Smooth muscle cell of the brain vasculature (primary cell): ENCODE results near the gene NPAS2.

Experiments
- DNase-seq: peaks from one replicate; pipeline ENCODE4 v3.0.0-alpha.2; 2012; ENCODE audit warnings: low read depth, low spot score

NPAS2 gene

DNA sequence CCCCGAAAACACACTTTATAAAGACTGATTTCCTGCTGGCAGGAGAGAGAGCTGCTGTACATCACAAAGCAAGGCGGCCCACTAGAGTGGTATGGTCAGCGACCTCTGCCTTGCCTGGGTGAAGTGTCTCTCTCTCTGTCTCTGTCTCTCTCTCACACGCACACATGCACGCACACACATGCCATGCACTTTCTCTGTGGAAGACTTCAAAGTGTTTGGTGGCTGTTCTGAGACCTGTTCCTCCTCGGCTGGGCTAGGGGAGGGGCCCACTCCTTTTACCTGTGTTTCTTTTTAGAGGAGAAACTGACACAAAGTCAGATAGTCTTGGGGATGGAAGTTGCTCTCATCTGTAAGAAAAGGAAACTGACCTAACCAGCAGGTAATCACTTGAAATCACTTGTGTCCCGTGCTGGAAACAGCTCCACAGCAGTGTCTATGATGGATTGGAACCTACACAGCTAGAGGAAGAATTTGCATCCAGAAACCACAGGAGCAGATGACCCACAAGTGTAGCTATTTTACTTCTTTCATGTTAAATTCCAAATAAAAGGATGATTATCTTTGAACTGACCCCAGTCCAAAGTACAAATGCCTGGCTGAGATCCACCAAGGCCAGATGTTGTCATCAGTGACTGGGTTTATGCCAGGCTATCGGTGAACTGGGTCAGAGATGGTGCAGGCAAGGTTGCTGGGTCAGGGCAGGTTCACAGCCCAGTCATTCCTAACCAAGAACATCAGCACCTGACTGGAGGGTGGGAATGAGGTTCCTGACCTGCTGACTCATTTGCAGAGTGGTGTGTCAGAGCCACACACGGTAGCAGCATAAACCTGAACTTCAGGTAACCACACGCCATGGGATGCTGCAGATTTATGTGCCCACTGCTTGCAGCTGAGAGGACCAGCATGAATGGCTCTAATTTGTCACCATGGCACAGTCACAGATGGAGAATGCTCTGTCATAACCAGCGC is 63.0 kb downstream of the NPAS2 start:
- no peak for DNase-seq

DNA sequence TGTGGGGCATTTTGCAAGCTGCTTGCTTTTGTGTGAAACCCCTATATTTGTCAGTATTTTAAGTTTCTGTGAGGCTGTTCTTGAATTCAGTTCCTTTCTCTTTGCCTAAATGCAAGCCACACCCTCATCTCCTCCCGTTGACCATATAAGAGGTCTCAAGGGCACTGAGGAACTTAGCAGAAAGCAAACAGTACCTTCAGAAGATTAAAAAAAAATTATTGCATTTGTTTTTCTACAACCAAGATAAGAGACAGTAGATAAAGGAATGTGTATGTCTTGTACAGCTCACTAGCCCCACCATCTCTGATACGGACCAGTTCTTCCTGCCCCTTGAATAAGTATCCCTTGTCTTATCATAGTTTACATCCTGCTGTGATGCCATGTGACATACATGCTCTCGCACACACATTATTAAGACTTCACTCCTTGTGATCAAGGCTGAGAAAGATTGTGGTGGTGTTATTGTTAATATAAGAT is 64.2 kb downstream of the NPAS2 start:
- DNase-seq: no peak

DNA sequence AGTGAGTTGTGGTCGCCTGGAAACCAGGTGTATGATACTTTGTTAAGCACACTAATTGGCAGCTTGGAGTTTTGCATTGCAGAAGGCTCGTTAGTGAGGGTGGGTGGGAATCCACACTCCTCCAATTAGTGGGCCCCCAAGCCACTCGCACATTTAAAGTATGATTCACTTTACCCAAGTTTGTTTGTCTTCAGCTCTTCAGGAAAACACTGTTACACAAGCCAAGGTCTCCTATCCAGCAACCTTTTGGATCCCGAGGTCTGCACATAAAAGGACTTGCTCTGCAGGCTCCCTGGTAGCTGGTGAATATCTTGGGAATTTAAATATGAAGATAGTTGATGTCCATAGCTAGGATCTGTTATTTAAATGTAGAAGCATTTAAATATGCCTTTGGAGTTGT is 66.1 kb downstream of the NPAS2 start:
- no peak for DNase-seq

DNA sequence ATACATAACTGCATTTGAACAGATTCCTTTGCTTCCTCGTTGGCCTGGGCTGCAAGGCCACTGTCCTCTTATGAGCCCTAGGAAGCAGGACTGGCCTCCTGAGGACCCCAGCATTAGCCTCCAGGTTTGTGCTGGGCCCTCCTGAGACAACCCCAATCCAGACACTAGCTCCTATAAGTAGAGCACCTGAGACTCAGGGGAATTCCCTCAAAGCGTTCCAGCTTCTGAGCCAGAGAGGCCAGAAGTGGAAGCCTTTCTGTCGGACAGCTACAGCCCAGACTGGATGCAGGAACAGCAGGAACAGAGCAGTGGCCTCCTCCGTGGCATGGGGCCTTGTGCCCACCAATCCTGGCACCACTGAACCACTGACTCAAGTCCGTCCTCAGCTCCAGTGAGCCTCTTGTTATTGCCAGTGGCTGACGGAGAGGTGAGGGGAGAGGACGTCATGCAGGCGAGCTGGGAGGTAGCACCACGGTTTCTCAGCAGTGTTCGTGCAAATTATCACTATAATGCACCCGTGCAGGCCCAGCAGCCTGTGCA is 67.2 kb downstream of the NPAS2 start:
- no peak for DNase-seq

DNA sequence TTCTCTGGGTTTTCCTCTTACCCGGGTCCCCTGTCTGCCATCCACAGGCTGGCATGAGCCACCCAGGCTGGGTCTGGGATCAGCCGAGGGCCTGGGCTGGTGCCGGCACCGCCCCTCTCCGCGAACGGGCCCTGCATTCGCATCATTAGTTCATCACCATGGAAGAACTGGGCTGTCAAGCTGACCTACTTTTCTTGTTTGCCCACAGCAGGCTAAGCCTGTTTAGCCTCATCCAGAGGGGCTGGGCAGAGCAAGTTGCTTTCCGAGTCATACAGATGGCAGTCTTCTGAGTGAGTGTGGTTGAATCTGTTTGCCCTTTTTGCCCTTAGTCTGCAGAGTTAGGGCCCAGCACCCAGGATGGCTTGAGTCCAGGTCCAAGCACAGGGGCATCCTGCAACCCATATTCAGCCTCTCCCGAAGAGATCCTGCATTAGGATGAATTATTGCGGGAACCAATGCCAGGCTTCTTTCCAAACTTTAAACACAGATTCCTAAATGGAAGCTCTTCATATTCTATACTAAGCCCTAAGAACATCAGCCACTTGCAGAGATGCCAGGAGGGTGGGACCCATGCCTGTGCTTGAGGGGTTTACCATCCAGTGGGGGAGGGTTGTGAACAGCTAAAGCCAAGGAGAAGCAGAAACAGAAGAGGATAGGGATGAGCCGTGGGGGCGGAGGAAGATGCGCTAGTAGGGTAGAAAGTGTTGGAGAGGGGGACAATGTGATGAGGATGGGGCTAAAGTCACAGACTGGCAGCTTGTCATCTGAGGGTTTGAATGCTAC is 68.0 kb downstream of the NPAS2 start:
- DNase-seq: no peak

DNA sequence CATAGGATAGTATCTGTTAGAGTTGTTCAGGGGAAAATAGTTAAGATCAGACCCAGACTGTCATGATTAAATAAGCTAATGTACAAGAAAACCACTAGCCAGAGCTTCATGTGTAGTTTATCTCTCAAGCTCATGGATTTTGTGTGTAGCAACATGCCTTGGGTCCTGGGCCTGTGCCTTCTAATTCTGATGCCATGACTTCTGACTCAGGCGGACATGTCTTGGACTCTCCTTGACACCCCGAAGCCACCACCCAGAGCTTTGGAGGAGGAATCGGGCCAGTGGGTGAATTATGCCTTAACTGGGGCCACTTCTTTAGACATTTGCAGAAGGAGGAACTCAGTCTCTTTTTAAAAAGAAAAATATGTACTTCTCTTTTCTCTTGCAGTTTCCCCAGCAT is 68.7 kb downstream of the NPAS2 start:
- no peak for DNase-seq

DNA sequence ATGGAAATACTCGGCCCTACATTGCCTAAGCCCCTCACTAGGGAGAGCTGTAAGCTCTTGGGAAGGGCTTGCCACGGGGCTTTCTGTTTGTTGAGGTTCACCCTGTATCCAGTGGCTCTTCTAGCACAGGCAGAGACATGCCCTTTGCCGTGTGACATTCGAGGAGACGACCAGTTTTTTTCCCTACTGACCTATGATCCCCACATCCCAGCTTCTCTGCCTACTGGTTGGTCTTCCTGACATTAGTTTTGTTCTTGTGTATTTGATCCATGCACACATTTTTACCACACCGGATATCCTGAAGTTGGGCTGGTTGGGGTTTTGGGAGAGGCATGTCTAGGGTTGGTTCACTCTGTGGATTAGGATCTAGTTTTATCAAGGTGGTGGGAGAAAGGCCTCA is 69.3 kb downstream of the NPAS2 start:
- DNase-seq: no peak

DNA sequence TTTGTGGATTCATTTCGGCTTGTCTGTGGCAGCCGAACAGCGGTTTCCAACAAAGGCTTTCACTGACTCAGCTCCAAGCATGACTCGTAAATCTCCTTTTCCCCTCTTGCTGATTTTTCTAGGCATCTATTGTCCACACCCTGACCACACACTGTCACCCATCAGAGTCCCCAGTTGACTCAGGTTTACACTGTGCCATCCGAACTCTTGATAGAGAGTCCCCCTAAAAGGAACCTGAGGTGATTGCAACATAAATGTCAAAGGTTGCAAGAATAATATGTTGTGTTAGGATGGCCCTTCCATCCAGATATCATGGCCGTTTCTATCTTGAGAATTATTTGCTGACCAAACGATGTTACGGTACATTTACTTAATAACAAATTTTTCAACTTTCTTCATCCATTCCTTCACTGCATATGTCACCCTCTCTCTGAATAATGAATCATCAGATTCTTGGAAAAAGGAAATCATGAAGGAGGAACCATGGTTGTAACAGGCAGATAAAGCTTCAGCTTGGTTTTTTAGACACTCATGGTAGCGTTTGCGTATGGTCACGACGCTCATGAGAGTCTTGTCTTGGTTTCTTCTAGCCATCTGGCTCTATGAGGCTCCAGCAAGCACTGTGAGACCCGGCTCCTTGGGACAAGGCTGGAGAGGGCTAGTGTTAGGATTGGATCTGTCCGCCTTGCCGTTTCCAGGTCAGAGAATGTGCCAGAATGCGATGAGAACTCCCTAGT is 72.1 kb downstream of the NPAS2 start:
- DNase-seq: no peak

DNA sequence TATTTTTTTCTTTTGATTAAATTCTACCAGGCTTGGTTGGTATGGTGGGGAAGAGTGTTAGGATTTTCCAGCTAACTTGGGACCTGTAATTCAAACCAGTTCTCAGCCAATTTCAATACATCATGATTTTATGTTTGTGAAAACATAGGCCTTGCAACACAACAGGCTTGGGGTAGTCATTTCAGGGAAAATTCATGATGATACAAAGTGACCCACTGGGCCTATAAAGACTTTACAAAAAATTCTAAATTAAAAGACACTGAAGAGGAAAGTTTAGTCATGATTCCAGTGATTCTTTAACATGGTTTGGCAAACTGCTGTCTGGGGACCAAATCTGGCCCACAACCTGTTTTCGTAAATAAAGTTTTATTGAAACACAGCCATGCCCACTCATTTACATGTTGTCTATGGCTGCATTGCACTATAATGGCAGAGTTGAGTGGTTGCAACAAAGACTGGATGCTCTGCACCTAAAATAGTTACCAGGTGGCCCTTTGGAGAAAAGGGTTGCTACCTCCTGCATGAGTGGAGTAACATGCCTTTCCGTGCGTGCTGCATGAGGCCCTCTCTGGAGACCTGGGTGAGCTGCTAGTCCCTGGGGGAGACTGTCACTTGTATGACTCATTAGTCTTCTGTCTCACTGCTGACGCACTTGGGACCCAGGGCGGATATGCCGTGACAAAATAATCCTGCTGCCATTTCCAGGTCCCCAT is 73.6 kb downstream of the NPAS2 start:
- no peak for DNase-seq

DNA sequence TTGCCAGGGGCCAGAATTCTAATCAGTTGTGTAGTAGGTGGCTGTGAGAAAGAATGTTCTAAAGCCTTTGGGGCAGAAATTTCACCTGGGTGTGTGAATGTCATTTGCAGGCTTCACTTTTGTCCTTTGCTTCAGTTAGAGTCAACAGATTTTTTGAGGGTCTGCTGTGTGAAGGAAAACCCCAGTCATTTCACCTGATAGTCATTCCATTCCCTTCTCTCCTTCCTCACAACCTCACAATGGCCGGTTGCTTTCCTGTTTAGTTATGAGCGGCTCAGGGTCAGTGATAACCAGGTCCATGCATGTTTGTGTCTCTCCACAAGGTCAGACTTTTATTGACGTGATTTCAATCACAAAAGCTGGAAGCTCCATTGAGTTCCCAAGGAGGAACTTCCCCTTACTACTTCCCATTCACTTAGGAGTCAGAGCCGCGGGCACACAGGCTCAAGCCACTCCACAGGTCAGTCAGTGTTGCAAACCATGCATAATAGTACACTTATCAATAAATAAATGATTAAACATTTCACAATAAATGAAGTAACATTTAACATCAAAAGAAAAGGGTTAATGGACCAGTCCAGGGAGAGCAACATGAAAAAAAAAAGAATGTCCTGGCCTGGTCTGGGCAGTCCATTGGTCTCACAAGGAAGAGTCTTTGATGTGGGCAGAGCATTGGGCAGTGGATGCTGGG is 74.3 kb downstream of the NPAS2 start:
- no peak for DNase-seq

DNA sequence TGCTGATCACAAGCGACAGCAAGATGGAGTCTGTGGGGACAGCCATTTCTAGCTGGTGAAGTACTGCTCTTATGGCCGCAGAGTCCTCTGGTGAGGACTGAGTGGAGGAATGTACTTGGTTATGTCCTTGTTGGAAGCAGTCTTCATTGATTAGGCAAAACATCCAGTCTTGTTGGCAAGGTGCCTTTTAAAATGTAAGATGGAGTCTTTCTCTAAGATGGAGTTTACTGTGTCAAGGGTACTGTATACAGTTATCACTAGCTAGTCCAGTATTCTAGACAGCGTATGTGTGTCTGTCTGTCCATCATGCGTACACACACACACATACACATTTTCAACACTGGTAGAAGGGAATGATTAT is 74.8 kb downstream of the NPAS2 start:
- no peak for DNase-seq

DNA sequence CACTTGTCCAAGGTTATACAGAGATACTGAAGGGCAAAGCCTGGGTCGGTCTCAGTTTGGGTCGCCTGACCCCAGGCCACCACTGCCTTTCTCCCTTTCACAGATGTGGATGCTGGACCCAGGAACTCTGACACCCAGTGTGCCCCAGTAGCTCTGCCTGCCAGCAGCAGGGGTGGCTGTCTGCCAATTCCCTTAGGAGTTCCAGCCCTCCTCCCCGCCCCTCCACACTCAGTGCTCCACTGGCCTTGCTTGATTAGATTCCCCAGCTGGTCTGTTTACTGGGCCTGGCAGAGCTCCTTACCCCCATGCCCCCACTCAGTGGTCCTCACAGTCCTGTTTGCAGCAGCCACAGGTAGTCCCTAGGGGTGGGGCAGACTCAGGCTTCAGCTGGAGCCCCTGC is 75.5 kb downstream of the NPAS2 start:
- DNase-seq: no peak

DNA sequence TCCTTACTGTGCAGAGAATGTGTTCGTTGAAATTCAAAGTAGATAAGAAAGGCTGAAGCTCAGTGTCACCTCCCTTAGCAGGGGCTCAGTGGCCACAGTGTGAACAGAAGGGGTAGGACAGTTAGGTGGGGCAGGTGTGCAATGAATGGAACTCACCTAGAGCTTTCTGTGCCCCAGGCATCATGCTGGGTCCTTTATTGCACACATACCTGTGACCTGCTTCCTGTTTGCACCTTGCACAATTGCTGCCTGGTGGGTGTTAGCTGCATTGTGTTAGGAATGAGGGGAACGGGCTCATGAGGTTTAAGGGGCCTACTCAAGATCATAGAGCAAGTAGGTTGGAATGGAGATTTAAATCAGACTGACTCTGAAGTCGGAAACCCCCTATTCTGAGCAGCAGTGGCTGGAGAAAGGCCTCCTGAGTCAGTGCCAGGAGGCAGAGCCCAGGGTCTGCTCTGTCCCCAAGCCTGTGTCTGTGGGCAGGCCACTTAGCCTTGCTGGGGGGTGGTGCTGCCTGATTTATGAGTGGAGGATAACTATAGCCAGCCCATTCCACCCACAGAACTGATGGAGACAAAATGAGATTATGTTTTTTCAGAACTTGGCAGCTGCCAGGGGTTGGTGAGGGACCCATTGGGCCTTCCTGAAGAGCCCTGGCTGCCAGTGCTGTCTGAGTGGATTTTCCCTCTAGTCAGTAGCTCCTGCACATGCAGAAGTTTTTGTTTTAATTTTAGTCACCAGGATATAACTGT is 76.2 kb downstream of the NPAS2 start:
- no peak for DNase-seq

DNA sequence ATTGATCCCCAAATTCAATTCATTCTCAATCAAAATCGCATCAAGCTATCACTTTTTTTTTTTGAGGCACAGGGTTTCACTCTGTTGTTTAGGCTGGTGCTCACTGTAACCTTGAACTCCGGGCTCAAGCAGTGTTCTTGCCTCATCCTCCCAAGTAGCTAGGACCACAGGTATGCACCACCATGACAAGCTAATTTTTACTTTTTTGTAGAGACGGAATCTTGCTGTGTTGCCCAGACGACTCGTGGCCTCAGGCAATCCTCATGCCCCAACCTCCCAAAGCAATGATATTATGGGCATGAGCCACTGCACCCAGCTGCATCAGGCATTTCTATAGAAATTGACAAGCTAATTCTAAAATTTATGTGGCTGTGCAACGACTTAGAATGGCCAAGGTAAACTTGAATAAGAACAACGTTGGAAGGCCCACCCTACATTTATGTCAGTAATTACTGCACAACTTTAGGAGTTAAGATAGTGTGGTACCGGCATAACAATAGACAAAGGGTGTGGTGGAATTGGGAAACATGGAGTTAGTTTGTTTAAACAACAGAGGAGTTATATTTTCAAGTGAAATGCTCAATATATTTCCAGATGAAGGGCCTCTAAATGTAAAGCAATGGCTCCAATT is 78.2 kb downstream of the NPAS2 start:
- no peak for DNase-seq

DNA sequence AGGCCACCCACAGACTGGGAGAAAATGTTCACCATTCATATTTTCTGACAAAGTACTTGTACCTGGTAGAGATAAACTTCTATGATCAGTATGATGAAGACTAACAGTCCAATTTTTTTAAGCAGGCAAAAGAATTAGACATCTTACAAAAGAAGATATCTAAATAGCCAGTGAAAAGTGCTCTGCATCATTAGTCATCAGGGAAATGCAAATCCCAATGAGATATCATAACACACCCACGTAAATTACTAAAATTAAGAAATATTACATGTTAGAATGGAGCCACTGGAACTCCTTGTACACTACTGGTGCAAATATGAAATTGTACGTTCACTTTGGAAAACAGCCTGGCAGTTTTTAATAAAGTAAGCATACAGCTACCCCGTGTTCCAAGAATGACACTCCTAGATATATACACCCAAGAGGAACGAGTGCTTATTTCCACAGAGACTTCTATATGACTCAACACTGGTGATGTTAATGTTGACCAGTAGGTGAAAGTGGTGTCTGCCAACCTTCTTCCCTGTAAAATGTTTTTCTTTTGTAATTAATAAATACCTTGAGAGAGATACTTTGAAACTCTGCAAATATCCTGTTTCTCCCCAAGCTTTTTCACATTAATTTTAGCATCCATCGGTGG is 80.3 kb downstream of the NPAS2 start:
- DNase-seq: no peak

DNA sequence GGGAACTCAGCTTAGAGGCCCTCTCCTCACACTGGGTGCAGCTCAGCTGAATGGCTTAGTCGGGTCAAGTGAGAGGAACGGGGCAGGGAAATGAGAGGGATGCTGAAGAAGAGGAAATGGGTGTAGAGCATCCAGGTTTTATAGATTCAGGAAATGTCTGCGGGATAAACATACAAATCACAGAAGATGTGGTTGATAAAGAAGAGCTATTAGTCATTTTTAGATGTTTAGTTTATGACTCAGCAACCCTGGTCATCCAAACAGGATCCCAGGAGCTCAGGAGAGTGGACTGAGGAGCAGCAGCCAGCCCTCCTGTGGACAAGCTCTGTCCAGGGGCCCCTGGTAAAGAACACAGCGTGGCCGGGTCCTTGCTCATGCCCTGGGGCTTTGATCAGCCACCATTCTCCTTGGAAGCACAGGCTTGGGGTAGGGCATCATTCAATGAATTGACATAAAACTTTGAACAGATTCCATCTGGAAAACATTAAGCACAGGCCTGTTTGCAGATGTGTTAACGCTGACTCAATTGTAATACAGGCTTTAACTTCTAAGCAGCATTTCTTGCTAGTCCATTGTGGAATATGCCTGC is 83.0 kb downstream of the NPAS2 start:
- DNase-seq: peak; percentile 95

DNA sequence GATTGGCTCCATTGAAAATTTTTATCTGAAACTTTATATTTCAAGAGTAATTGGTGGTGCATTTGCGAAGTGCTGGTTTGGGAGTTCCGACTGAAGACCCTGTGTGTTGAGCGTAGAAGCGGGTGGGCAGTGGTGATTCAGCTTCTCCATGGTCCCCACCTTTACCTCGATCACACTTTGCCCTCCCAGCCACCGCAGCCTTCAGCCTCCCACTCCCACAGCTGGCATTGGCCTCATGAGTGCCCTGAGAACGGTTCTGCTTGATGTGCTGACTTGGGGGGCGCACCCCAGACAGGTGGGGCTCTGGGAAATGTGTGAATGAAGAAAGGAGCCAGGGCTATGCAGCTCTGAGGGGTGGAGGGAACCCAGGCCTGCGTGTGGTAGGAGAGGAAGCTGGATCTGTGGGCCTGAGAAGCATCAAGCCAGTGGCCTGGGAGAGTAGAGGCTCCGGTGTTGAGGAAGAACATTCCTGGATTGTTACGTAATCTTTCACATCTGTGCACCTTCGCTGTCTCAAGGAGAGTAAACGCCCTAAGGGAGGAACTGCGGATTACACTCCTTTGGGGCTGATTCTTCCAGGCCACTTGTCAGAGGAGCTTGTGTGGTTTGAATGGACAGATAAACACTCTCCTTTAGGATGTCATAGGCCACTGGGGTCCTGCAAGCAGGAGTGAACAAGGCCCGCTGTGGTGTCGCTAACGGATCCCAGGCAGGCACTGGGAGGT is 83.8 kb downstream of the NPAS2 start:
- DNase-seq: no peak
